Erythroblast (primary cell): ENCODE results near the gene HOXD3.

Experiments
- GATA1 ChIP-seq: IDR thresholded peaks from 2 replicates; pipeline ENCODE4 v1.6.1; 2011; ENCODE audit warnings: low read depth, mild to moderate bottlenecking, control low read depth, low read length, moderate library complexity
- POLR2A ChIP-seq: IDR thresholded peaks from 2 replicates; pipeline ENCODE4 v1.6.1; 2011; ENCODE audit warnings: mild to moderate bottlenecking, low read length

GRCh38 chr2:176140513-176141317 is 16.4 kb upstream of the HOXD3 start:
- TF ChIP-seq POLR2A (no peak), GATA1 (no peak)
